Nephron progenitor cell (in vitro differentiated cells): ENCODE data around the gene TIMP2.
"Not testable (repeated sequence)": the region's sequence is repeated elsewhere in the genome, so short reads cannot be mapped to it uniquely, and the experiment has no call there.

Source experiments
- DNase-seq: peaks from one replicate; pipeline ENCODE4 v3.0.0; 2021
- H3K27ac Mint-ChIP-seq: 2 replicates; pipeline ENCODE4 v1.8.0; 2021; ENCODE audit warnings: mild to moderate bottlenecking, moderate library complexity, mixed read lengths
- H3K27me3 Mint-ChIP-seq: 2 replicates; pipeline ENCODE4 v1.8.0; 2021; ENCODE audit warnings: mild to moderate bottlenecking, low read depth, mixed read lengths; ENCODE audit not compliant: poor library complexity
- H3K36me3 Mint-ChIP-seq: 2 replicates; pipeline ENCODE4 v1.8.0; 2021; ENCODE audit warnings: low read depth, mixed read lengths
- H3K4me1 Mint-ChIP-seq: 2 replicates; pipeline ENCODE4 v1.8.0; 2021; ENCODE audit warnings: mixed read lengths
- H3K4me3 Mint-ChIP-seq: 2 replicates; pipeline ENCODE4 v1.8.0; 2021; ENCODE audit warnings: mild to moderate bottlenecking, moderate library complexity, mixed read lengths
- H3K9me3 Mint-ChIP-seq: 2 replicates; pipeline ENCODE4 v1.8.0; 2021; ENCODE audit warnings: mild to moderate bottlenecking, moderate library complexity, mixed read lengths
- TF ChIP-seq, protein P1 (sequence below): fragments of 200-600 bp; sonication (generic); IDR thresholded peaks from 2 replicates; pipeline ENCODE4 v1.5.0; 2021; ENCODE audit warnings: antibody characterized with exemption

Gene TIMP2

DNA sequence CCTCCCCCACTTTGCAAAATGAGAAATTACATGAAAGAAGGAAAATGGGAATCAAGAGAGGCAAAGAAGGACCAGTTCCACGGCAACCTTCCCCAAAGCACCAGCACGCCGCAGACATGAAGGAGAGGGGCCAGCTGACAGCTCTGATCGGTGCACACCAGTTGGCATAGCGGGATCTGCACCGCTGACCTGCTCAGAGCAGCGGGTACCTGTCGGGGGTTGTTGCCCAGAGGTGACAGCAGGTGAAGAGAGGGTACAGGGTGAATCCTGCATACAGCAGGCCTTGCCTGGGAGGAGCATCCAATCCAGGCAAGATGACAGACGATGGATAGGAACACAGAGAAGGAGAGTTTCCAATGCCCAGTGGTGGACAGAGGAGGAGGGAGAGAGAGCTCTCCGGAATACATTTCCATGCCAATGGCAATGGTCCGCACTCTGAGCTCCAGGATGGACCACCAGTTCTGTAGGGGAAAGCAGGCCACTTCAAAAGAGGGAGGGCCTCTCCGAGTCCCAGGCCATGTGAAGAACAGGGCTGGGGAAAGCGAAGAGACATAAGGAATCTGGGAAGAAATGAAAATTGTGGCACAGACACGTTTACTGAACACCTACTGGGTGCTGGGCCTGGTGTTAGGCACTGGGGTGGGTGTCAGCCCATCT, 46.2 kb downstream of the TIMP2 start:
- H3K27ac Mint-ChIP-seq: peak overlapping the region; percentile 82

DNA sequence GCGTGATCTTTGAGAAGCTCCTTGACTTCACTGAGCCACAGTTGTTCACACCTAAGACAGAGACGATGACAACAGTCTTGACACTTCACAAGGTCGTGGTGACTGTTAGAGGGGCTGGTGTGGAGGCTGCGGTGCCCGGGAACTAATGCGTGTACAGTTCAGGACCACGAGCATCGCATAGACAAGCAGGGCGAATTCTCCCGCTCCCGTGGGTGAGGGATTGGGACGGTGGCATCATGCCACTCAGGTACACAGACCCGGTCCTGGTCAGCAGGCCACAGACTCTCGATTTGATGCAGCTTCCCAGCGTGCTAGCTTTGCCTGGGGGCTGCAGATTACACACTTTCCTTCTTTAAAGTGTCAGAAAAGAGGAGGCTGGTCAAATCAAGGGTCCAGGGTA, 46.9 kb downstream of the TIMP2 start:
- Mint-ChIP-seq H3K4me1 (peaks cover 84% of the 10 kb centered on the region), H3K9me3 (no peaks in the 10 kb centered on the region), H3K4me3 (no peak overlapping the region), H3K27ac (peak overlapping the region; percentile 54), H3K27me3 (peaks cover 2% of the 10 kb centered on the region), H3K36me3 (peaks cover 10% of the 10 kb centered on the region)
- TF ChIP-seq, protein P1, sequence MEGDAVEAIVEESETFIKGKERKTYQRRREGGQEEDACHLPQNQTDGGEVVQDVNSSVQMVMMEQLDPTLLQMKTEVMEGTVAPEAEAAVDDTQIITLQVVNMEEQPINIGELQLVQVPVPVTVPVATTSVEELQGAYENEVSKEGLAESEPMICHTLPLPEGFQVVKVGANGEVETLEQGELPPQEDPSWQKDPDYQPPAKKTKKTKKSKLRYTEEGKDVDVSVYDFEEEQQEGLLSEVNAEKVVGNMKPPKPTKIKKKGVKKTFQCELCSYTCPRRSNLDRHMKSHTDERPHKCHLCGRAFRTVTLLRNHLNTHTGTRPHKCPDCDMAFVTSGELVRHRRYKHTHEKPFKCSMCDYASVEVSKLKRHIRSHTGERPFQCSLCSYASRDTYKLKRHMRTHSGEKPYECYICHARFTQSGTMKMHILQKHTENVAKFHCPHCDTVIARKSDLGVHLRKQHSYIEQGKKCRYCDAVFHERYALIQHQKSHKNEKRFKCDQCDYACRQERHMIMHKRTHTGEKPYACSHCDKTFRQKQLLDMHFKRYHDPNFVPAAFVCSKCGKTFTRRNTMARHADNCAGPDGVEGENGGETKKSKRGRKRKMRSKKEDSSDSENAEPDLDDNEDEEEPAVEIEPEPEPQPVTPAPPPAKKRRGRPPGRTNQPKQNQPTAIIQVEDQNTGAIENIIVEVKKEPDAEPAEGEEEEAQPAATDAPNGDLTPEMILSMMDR: no peak
- DNase-seq: no peak

More for the DNA sequence above, 46.2 kb downstream of the TIMP2 start:
- no peak for DNase-seq
- H3K9me3 Mint-ChIP-seq: no peaks in the 10 kb centered on the region
- H3K4me3 Mint-ChIP-seq: peak overlapping the region; percentile 62
- H3K4me1 Mint-ChIP-seq: peaks cover 84% of the 10 kb centered on the region
- peaks cover 5% of the 10 kb centered on the region for H3K36me3 Mint-ChIP-seq
- H3K27me3 Mint-ChIP-seq: peaks cover 2% of the 10 kb centered on the region
- TF ChIP-seq, protein P1: no peak

DNA sequence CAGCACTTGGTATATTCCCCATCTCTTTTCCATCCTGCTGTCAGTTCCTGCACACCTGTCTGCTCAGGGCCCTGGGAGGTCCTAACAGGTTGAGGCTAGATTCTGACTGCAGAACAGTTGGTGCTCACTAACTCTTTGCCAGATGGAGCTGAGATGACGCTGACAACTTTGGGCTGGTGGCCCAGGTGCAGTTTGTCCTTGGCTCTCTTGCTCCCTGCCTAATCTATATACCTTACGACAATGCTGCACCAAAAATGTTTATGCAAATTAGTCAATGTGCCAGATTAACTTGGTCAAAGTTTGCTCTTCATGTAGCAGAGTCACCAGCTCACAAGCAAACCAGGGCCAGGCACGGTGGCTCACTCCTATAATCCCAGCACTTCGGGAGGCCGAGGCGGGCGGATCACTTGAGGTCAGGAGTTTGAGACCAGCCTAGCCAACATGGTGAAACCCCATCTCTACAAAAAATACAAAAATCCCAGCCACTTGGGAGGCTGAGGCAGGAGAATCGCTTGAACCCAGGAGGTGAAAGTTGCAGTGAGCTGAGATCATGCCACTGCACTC, 48.2 kb downstream of the TIMP2 start:
- H3K4me3 Mint-ChIP-seq, H3K27me3 Mint-ChIP-seq, DNase-seq, H3K9me3 Mint-ChIP-seq: not testable (repeated sequence)
- peaks cover 18% of the 10 kb centered on the region for H3K36me3 Mint-ChIP-seq
- H3K27ac Mint-ChIP-seq: peak overlapping the region; percentile 66
- H3K4me1 Mint-ChIP-seq: peaks cover 72% of the 10 kb centered on the region

DNA sequence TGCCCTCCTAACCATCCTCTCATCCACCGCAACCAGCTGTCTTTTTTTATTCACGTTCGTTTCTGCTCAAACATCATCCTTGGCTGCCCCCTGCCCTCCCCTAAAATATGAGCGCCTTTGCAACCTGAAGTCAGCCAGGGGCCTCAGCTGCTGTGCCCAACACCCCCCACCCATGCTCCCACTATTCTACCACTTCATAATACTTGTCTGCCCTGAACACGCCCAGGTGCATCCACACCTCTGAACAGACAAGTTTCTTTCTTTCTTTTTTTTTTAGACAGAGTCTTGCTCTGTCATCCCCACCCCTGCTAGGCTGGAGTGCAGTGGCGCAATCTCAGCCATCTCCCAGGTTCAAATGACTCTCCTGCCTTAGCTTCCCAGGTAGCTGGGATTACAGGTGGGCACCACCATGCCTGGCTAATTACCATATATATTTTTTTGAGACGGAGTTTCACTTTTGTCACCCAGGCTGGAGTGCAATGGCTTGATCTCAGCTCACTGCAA, 49.0 kb downstream of the TIMP2 start:
- Mint-ChIP-seq H3K4me3 (peak overlapping the region; percentile 19), H3K9me3 (no peaks in the 10 kb centered on the region), H3K27ac (peak overlapping the region; percentile 91), H3K27me3 (peaks cover 2% of the 10 kb centered on the region), H3K36me3 (peaks cover 22% of the 10 kb centered on the region), H3K4me1 (peaks cover 66% of the 10 kb centered on the region)
- TF ChIP-seq, protein P1: no peak
- DNase-seq: no peak

DNA sequence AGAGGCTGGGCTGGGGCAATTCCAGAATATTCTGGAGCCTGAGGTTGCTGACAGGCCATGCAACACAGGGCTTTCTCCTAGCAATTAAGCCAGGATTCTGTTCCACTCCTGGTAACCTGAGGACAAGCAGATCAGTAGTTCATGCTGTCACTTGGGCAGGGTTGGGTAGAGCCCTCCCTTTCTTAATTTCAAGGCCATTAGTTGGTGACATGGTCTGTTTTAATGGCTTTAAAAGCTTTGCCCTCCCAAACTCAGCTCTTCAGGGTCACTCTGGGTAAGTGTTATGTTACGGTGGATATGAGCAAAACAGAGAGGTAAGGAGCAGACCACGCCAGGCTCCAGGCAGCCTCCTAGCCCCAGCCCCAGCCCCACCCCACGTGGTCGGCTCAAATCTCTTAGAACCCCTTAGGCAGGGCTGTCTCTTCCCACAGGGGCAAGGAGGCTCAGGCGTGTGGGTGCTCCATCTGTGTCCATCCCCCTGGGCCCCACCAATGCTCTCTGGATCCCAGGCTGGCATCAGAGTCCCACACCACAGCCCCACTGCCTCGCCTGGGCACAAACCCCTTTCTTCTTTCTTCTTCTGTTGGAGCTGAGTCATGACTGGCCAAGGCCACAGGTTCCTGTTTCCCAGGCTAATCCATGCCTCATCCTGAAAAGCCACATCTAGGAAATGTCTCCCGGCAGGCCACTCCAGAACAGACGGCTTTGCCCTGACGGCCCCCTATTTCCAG, 49.7 kb downstream of the TIMP2 start:
- no peak overlapping the region for H3K4me3 Mint-ChIP-seq
- peak overlapping the region; percentile 91 for H3K27ac Mint-ChIP-seq
- peaks cover 2% of the 10 kb centered on the region for H3K27me3 Mint-ChIP-seq
- DNase-seq: no peak
- H3K9me3 Mint-ChIP-seq: no peaks in the 10 kb centered on the region
- peaks cover 66% of the 10 kb centered on the region for H3K4me1 Mint-ChIP-seq
- TF ChIP-seq, protein P1: no peak
- peaks cover 27% of the 10 kb centered on the region for H3K36me3 Mint-ChIP-seq
